Inflammatory macrophage (primary cell): ENCODE results near the gene PTPRG.

Experiments
- DNase-seq, 2 donors: peaks; one replicate each; pipeline ENCODE4 v3.0.0-alpha.2; 2020 to 2022

Gene PTPRG

GRCh38 chr3:62207197-62207596, 645.8 kb downstream of the PTPRG start:
- no peak for DNase-seq

GRCh38 chr3:62208385-62208784, 647.0 kb downstream of the PTPRG start:
- no peak for DNase-seq

GRCh38 chr3:62209101-62209500, 647.7 kb downstream of the PTPRG start:
- no peak for DNase-seq

GRCh38 chr3:62210011-62210410, 648.6 kb downstream of the PTPRG start:
- DNase-seq = peak; percentile 2 to 6

GRCh38 chr3:62211675-62212429, 650.5 kb downstream of the PTPRG start:
- no peak for DNase-seq

GRCh38 chr3:62214850-62215249, 653.5 kb downstream of the PTPRG start:
- no peak for DNase-seq

- DNase-seq = no peak
Measured at GRCh38 chr3:62220616-62221015, 659.2 kb downstream of the PTPRG start.

- no peak for DNase-seq
Measured at GRCh38 chr3:62225051-62225450, 663.7 kb downstream of the PTPRG start.

GRCh38 chr3:62226601-62227339, 665.4 kb downstream of the PTPRG start:
- DNase-seq = no peak

GRCh38 chr3:62228467-62228866, 667.1 kb downstream of the PTPRG start:
- no peak for DNase-seq

GRCh38 chr3:62229211-62229610, 667.8 kb downstream of the PTPRG start:
- DNase-seq = no peak

GRCh38 chr3:62229908-62230307, 668.5 kb downstream of the PTPRG start:
- DNase-seq = no peak

- no peak for DNase-seq
Measured at GRCh38 chr3:62233065-62233464, 671.7 kb downstream of the PTPRG start.

- DNase-seq = no peak
Measured at GRCh38 chr3:62236016-62236415, 674.6 kb downstream of the PTPRG start.

GRCh38 chr3:62237286-62237948, 676.0 kb downstream of the PTPRG start:
- DNase-seq = no peak

GRCh38 chr3:62238003-62238402, 676.6 kb downstream of the PTPRG start:
- no peak for DNase-seq

GRCh38 chr3:62238431-62238830, 677.1 kb downstream of the PTPRG start:
- no peak for DNase-seq

GRCh38 chr3:62241279-62241678, 679.9 kb downstream of the PTPRG start:
- DNase-seq = no peak

GRCh38 chr3:62242831-62243509, 681.6 kb downstream of the PTPRG start:
- no peak for DNase-seq

GRCh38 chr3:62246094-62246493, 684.7 kb downstream of the PTPRG start:
- DNase-seq = no peak

GRCh38 chr3:62246985-62247384, 685.6 kb downstream of the PTPRG start:
- no peak for DNase-seq

GRCh38 chr3:62248734-62249483, 687.5 kb downstream of the PTPRG start:
- DNase-seq = no peak

GRCh38 chr3:62249484-62249776, 688.1 kb downstream of the PTPRG start:
- no peak for DNase-seq
